GM12864 (cell line): ENCODE data around the gene PMVK.
A peak's percentile ranks its signal among the peaks of the same experiment; 100 is the strongest.

Experiments used
- DNase-seq: peaks from one replicate; pipeline ENCODE4 v3.0.0-alpha.2; 2011; ENCODE audit warnings: low read depth
- H3K4me3 ChIP-seq: 2 replicates; pipeline ENCODE4 v1.5.1; 2011; ENCODE audit warnings: mild to moderate bottlenecking, low read depth, low read length, control low read depth
- CTCF ChIP-seq: IDR thresholded peaks from 2 replicates; pipeline ENCODE4 v1.5.1; 2011; ENCODE audit warnings: low read depth, mild to moderate bottlenecking, moderate library complexity, low read length, control low read depth, inconsistent platforms; ENCODE audit errors: missing control alignments

The PMVK gene

GRCh38 chr1:154955039-154955717 is 18.7 kb upstream of the PMVK start:
- no peak for DNase-seq
- no peak for TF ChIP-seq CTCF

GRCh38 chr1:154954541-154954940 is 18.0 kb upstream of the PMVK start:
- no peak for TF ChIP-seq CTCF
- no peak for DNase-seq
- H3K4me3 ChIP-seq, result no peak overlapping the region; the same call in 1 of the 2 replicates

More at GRCh38 chr1:154955039-154955717, 18.7 kb upstream of the PMVK start:
- H3K4me3 ChIP-seq, result peak overlapping the region; percentile 74

GRCh38 chr1:154953611-154954038 is 17.1 kb upstream of the PMVK start:
- H3K4me3 ChIP-seq, result no peak overlapping the region
- TF ChIP-seq CTCF, result no peak
- no peak for DNase-seq

GRCh38 chr1:154952664-154953063 is 16.1 kb upstream of the PMVK start:
- no peak for DNase-seq
- TF ChIP-seq CTCF, result no peak
- no peak overlapping the region for H3K4me3 ChIP-seq

- DNase-seq, result no peak
- TF ChIP-seq CTCF, result no peak
- H3K4me3 ChIP-seq, result no peak overlapping the region
Measured at GRCh38 chr1:154951901-154952657, 15.6 kb upstream of the PMVK start.

- TF ChIP-seq CTCF, result no peak
- DNase-seq, result no peak
- H3K4me3 ChIP-seq, result no peak overlapping the region
Measured at GRCh38 chr1:154948079-154948478, 11.6 kb upstream of the PMVK start.
